Measurements from ENCODE around the gene NMRAL1.
A peak's percentile ranks its signal among the peaks of the same experiment; 100 is the strongest.

NMRAL1 gene

DNA sequence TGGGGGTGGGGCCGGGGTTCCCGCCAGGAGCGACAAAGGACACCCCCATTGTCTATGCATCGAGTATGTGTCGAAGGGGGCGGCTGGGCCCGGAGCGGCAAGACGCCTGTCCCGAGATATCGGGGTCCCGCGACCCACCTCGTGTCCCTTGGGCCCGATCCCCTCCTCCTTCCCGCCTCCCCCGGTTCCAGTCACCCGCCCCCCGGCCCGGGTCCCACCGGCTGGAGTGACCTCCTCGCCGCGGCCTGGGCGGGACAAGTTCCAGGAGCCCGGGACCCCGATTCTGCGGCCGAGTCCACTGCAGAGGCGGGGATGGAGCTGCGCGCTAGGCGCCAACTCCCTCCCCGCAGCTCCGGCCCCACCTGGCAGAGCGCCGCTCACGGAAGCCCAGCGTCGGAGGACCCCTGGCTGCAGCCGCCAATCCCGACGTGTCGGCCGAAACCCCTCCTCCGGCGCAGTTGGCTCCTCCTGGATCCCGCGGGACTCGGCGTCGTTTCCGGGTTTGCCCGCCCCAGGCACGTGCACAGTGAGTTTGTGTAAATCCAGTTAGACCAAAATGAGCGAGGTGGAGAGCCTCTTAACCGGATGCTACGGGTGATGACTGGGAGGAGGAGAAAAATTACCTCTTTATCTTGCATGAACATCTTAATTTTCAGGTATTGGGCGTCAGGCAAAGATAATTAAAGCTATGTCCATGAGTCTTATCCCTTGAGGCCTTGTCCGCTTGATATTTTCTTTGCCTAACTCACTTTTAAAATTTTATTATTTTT, at the start of gene NMRAL1:
TSS of gene NMRAL1 (minus strand) at position 434 of the 770 bp plus-strand sequence. CDS start 493 bp downstream, outside the sequence.
- peak; percentile 83 to 93 for DNase-seq (ENCODE audit: extremely low read depth in 1 of 2, low read depth in 1 of 2)

- no peak for DNase-seq (ENCODE audit: extremely low read depth in 1 of 2, low read depth in 1 of 2)
These were observed 49.3 kb upstream of the NMRAL1 start for GRCh38 chr16:4523686-4524085.

GRCh38 chr16:4522051-4522581, 47.7 kb upstream of the NMRAL1 start:
- no peak for DNase-seq (ENCODE audit: extremely low read depth in 1 of 2, low read depth in 1 of 2)

GRCh38 chr16:4520913-4521312, 46.5 kb upstream of the NMRAL1 start:
- no peak for DNase-seq (ENCODE audit: extremely low read depth in 1 of 2, low read depth in 1 of 2)

- no peak for DNase-seq (ENCODE audit: extremely low read depth in 1 of 2, low read depth in 1 of 2)
These were observed 45.0 kb upstream of the NMRAL1 start for GRCh38 chr16:4519274-4520058.

GRCh38 chr16:4517812-4518680, 43.6 kb upstream of the NMRAL1 start:
- no peak for DNase-seq (ENCODE audit: extremely low read depth in 1 of 2, low read depth in 1 of 2)

- no peak for DNase-seq (ENCODE audit: extremely low read depth in 1 of 2, low read depth in 1 of 2)
These were observed 41.3 kb upstream of the NMRAL1 start for GRCh38 chr16:4515611-4516233.

DNA sequence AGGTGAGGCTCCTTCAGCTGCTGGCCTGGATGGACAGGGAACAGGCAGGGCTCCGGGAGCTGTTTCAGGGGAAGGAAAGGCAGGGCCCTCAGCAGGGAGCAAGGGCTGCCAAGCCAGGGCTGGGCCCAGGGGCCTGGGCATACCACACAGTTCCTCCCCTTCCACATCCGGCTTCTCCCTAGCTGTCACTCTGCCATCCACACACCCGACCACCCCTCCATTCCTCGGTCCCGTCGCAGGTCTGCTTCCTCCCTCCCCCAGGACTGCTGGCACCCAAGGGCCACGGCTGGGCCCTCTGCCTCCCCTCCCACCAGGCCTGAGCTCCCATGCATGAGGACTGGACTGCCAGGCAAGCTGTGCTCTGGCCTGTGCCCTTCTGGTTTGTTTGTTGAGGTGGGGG, 40.2 kb upstream of the NMRAL1 start:
- DNase-seq (ENCODE audit: extremely low read depth in 1 of 2, low read depth in 1 of 2): no peak

DNA sequence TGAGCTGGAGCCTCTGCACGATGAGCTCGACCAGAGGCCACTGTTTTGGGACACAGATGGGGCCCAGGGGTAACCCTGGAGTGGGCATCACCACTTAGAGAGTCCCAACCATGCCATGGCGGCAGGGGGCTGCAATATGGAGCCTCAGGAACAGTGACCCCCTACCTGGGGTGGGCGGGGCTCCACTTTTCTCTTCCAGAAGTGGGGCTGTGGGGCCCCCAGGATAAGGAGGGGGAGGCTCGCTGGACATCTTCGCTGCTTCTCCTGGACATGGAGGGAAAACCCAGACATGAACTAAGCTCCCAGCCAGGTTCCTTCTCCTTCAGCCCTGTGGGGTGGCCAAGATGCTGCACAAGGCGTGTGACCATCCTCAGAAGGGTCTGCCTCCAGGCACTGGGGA, 39.5 kb upstream of the NMRAL1 start:
- DNase-seq (ENCODE audit: extremely low read depth in 1 of 2, low read depth in 1 of 2): no peak

- DNase-seq (ENCODE audit: extremely low read depth in 1 of 2, low read depth in 1 of 2): no peak
These were observed 38.8 kb upstream of the NMRAL1 start for GRCh38 chr16:4513086-4513860.

DNA sequence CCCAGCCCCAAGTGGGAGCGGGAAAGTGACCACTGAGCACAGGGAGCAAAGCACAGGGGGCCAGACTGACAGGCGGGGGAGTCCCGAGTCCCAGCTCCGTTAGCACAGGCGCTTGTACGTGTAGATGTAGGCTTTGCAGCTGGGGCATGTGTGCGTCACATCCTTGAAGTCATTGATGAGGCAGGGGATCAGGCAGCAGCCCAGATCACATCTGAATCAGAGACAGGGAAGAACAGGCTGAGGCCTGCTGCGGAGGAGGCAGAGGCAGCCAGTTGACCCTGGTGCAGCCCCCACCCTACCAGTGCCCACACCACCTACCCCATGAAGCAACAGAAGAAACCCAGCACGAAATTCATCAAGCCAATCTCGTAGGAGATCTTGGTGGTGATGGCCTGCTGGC, 38.0 kb upstream of the NMRAL1 start:
- no peak for DNase-seq (ENCODE audit: extremely low read depth in 1 of 2, low read depth in 1 of 2)

DNA sequence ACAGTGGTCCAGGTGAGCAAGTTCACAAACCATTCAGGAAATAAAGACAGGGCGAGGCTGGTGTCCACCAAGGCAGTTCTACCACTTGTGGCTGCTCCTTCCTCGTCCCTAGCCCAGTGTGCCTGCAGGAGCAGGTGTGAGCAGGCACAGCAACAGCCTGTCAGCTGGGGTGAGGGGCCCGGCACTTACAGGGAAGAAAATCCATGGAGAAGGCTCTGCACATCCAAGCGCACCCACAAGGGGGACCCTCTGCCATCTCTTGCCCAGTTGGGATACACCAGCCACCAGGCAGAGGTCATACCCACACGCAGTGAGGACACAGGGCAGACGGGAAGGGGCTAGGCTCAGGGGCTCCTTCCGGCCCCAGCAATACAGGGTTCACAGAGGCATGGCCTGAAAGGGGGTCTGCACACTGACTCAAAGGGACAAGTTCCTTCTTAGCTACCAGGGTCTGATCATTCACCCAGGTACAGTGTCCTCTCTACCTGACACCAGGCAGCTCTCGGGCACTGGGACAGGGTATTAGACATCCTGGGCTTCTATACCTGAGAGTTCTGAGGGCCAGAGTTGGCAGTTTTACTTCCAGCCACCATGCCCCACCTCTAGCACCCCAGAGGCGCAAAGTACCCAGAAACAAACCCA, 37.1 kb upstream of the NMRAL1 start:
- no peak for DNase-seq (ENCODE audit: extremely low read depth in 1 of 2, low read depth in 1 of 2)

GRCh38 chr16:4510747-4511426, 36.5 kb upstream of the NMRAL1 start:
- no peak for DNase-seq (ENCODE audit: extremely low read depth in 1 of 2, low read depth in 1 of 2)

GRCh38 chr16:4510131-4510530, 35.7 kb upstream of the NMRAL1 start:
- DNase-seq (ENCODE audit: extremely low read depth in 1 of 2, low read depth in 1 of 2): no peak

- DNase-seq (ENCODE audit: extremely low read depth in 1 of 2, low read depth in 1 of 2): no peak
These were observed 35.0 kb upstream of the NMRAL1 start for GRCh38 chr16:4509420-4509819.

GRCh38 chr16:4508806-4509205, 34.4 kb upstream of the NMRAL1 start:
- DNase-seq (ENCODE audit: extremely low read depth in 1 of 2, low read depth in 1 of 2): no peak

GRCh38 chr16:4507588-4508345, 33.3 kb upstream of the NMRAL1 start:
- no peak for DNase-seq (ENCODE audit: extremely low read depth in 1 of 2, low read depth in 1 of 2)

DNA sequence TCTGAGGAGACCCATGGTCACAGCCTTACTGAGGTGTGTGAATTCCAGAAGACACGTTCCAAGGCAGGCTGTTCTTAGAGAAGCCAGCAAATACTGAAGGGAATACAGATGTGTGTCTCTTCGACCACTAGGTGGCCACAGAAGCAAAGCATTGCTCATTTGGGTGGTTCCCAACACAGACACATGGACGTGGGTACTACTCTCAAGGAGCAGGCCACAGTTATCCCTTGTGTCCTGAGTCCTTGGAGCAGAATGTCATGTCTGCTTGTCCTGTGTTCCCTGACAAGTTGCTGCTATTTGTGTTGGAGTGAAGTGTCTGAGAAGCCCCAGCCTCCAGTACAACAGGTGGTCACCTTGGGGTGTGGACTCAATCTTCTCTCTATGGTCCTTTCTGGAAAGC, 32.0 kb upstream of the NMRAL1 start:
- peak in 1 of 2 donors; percentile 34 for DNase-seq (ENCODE audit: extremely low read depth in 1 of 2, low read depth in 1 of 2)
